ENCODE results near the gene ABCD3. TPM values are rescaled to one million over a fixed set of nuclear protein-coding genes. Genes with fewer than 3 reads are reported as not detected.

Gene ABCD3
- total and polyA plus RNA-seq, 2 of the 4 experiments (the other 2 are of a cell fraction): 13.6 to 32.6 TPM

DNA sequence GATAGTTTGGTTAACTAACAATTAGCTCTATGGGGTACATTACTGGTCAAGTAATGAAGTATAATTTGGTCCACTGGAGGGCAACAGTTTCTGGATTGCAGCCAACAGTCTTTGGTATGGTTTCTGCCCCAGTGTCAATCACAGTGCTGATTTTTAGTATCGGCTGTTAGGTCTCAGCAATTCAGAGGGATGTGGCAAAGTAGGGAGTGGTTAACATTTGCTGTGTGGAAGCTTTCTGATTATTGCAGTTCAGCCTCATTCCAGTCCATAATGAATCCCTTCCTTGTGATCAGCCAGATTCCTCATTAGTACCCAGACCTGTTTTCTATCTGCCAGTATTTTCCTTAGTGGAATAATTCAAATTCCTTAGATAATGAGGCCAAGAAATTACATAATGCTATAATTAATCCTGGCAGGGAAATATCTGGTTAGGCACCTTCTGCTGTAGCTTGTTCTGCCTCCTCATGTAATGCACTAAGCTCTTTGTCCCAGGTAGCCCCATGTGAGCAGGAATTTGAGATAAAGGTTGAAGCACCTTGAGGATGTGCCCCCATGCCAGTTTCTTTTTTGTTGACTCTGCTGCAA is 109.3 kb downstream of the ABCD3 start:
- no peak overlapping the region for H3K4me3 ChIP-seq (ENCODE audit: insufficient read depth, low read depth, low read length)
- no peak overlapping the region for H4K91ac ChIP-seq (ENCODE audit: insufficient read depth, low read depth, low read length)
- H4K20me1 ChIP-seq (ENCODE audit: insufficient read depth, low read length): peaks cover 36% of the 10 kb centered on the region
- no peak overlapping the region for H3K27ac ChIP-seq (ENCODE audit: insufficient read depth, low read length)
- no TSS peak for BruUV-seq (replicated peaks)
- peak; percentile 31 for ATAC-seq (ENCODE audit: low read depth)
- no peak overlapping the region for H2BK20ac ChIP-seq (ENCODE audit: low read depth, low read length)
- H3K18ac ChIP-seq (ENCODE audit: low read depth, low read length): no peak overlapping the region
- H2AK9ac ChIP-seq (replicated peaks; ENCODE audit: low read depth, low read length, poor library complexity): no peak overlapping the region
- no peak overlapping the region for H2BK5ac ChIP-seq (ENCODE audit: low read depth, low read length, poor library complexity, severe bottlenecking)
- peaks cover 27% of the 10 kb centered on the region for H3K36me3 ChIP-seq (ENCODE audit: control insufficient read depth, insufficient read depth, low read length)
- H4K5ac ChIP-seq (ENCODE audit: low read depth, low read length): no peak overlapping the region
- H3K79me1 ChIP-seq (ENCODE audit: low read depth in 1 of 2, low read length in 2 of 2): peaks cover 4 to 12% of the 10 kb centered on the region in 2 experiments; a peak in 3 of 4 replicates
- H3K9ac ChIP-seq (ENCODE audit: low read depth, low read length): no peak overlapping the region
- H3K23ac ChIP-seq (ENCODE audit: low read depth, low read length): no peak overlapping the region
- no peak overlapping the region for H2BK120ac ChIP-seq (ENCODE audit: low read depth, low read length)
- no peak overlapping the region for H2BK15ac ChIP-seq (ENCODE audit: low read depth, low read length)
- H3K4me1 ChIP-seq (ENCODE audit: control insufficient read depth, insufficient read depth, low read length): 0 out of 2 replicates have a peak, but pooled peaks cover 1% of the 10 kb centered on the region
- H3K27me3 ChIP-seq (ENCODE audit: control insufficient read depth, insufficient read depth, low read length): no peaks in the 10 kb centered on the region
- no peak overlapping the region for H4K8ac ChIP-seq (ENCODE audit: low read depth in 2 of 2, low read length in 2 of 2)
- no peak overlapping the region for H3K4me2 ChIP-seq (ENCODE audit: low read depth, low read length)
- peaks cover 7% of the 10 kb centered on the region for H3K9me1 ChIP-seq (ENCODE audit: insufficient read depth, low read length)
- ChIA-PET CTCF (no interaction called here), POLR2A (ENCODE audit: unreplicated experiment) (interaction anchor here (4.9 kb wide), 1 partner anchor 14 kb away, joined by 24 read pairs; the partner anchor contains the start of gene F3)
- DNase-seq: peak; percentile 62
- WGBS, 2 experiments (ENCODE audit: extremely low coverage in 2 of 2, insufficient read length in 1 of 2): no CpG with 5 or more reads among the region's 1 CpG
- no peak overlapping the region for H3K56ac ChIP-seq (ENCODE audit: extremely low read depth, insufficient read depth, low read length)
- intact Hi-C loops (cut with micrococcal nuclease): loop anchor here (5.0 kb wide), 1 partner anchor 515 kb away; no protein-coding TSS in a partner anchor
- TF ChIP-seq NFE2L2 (IDR thresholded peaks at IDR 0.05; ENCODE audit: low read depth, low read length): no peak
- TF ChIP-seq POLR2A (IDR thresholded peaks at IDR 0.05; ENCODE audit: low read depth, low read length): no peak
- TF ChIP-seq MAFK (IDR thresholded peaks at IDR 0.05; ENCODE audit: low read depth, low read length): no peak
- TF ChIP-seq CTCF (conservative IDR thresholded peaks at IDR 0.05; ENCODE audit: low read depth, low read length): 0 out of 2 replicates have a peak, but pooled peaks have one; percentile 15
- no peak for TF ChIP-seq BHLHE40 (IDR thresholded peaks at IDR 0.05; ENCODE audit: low read depth, low read length)
- TF ChIP-seq, protein P1, sequence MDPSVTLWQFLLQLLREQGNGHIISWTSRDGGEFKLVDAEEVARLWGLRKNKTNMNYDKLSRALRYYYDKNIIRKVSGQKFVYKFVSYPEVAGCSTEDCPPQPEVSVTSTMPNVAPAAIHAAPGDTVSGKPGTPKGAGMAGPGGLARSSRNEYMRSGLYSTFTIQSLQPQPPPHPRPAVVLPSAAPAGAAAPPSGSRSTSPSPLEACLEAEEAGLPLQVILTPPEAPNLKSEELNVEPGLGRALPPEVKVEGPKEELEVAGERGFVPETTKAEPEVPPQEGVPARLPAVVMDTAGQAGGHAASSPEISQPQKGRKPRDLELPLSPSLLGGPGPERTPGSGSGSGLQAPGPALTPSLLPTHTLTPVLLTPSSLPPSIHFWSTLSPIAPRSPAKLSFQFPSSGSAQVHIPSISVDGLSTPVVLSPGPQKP (IDR thresholded peaks at IDR 0.05; ENCODE audit: borderline replicate concordance, low read depth, low read length): no peak
- no peak for TF ChIP-seq MAZ (IDR thresholded peaks at IDR 0.05; ENCODE audit: borderline replicate concordance, low read depth, low read length)
- peak; percentile 11; the same call in 1 of the 2 replicates for TF ChIP-seq RAD21 (IDR thresholded peaks at IDR 0.05; ENCODE audit: low read length)
- TF ChIP-seq RCOR1 (IDR thresholded peaks at IDR 0.05; ENCODE audit: insufficient replicate concordance, low read length): no peak
- no peak for TF ChIP-seq CEBPB (IDR thresholded peaks at IDR 0.05; ENCODE audit: low read depth, low read length)
- TF ChIP-seq USF2 (IDR thresholded peaks at IDR 0.05; ENCODE audit: low read depth, low read length): no peak; the same call in 1 of the 2 replicates
- no peak; the same call in 1 of the 2 replicates for TF ChIP-seq SMC3 (IDR thresholded peaks at IDR 0.05; ENCODE audit: low read depth, low read length)
- no peak for TF ChIP-seq CHD1 (IDR thresholded peaks at IDR 0.05; ENCODE audit: low read depth, low read length)
- no peak overlapping the region for H3K14ac ChIP-seq (replicated peaks; ENCODE audit: low read depth, low read length)
- no peak overlapping the region for H3K4ac ChIP-seq (ENCODE audit: low read depth, low read length)
- dilution Hi-C loops (cut with HindIII; ENCODE audit: low sequenced_read_pairs, unreplicated experiment): loop anchor here (25.0 kb wide), 1 partner anchor 260 kb away; no protein-coding TSS in a partner anchor
- in situ Hi-C loops (cut with MboI; ENCODE audit: low sequenced_read_pairs): no loop called here
- no peak overlapping the region for H2AK5ac ChIP-seq (ENCODE audit: low read depth, low read length)
- no peaks in the 10 kb centered on the region for H3K9me3 ChIP-seq (ENCODE audit: control insufficient read depth, insufficient read depth, low read length)
- no peak overlapping the region for H2AFZ ChIP-seq (replicated peaks; ENCODE audit: low read length, poor library complexity)
